ENCODE results near the gene SLC25A51. TPM values are rescaled to one million over a fixed set of nuclear protein-coding genes. Genes with fewer than 3 reads are reported as not detected.

SLC25A51 gene
- total RNA-seq, 2 donors from 2014 or later: 19.8 to 23.4 TPM

GRCh38 chr9:37922363-37923117 lies 18.6 kb upstream of the SLC25A51 start:
- DNase-seq: no peak
- no peak for ATAC-seq
- intact Hi-C loops (cut with DNase I, micrococcal nuclease): no loop called here

GRCh38 chr9:37921546-37922300 lies 17.8 kb upstream of the SLC25A51 start:
- ATAC-seq (no peak), DNase-seq (no peak)
- intact Hi-C loops (cut with DNase I, micrococcal nuclease): no loop called here

- no peak for DNase-seq
- no peak for ATAC-seq
- intact Hi-C loops (cut with DNase I, micrococcal nuclease): no loop called here
These were observed 17.2 kb upstream of the SLC25A51 start for GRCh38 chr9:37921168-37921510.

- ATAC-seq (peak; percentile 56), DNase-seq (no peak)
- intact Hi-C loops (cut with DNase I, micrococcal nuclease): no loop called here
These were observed 16.7 kb upstream of the SLC25A51 start for GRCh38 chr9:37920471-37921167.

- intact Hi-C loops (cut with DNase I, micrococcal nuclease): loop anchor here in 1 of 2 donors (10.0 kb wide), 1 partner anchor 165 kb away; no protein-coding TSS in a partner anchor
- DNase-seq (no peak), ATAC-seq (no peak)
These were observed 16.0 kb upstream of the SLC25A51 start for GRCh38 chr9:37919956-37920335.

GRCh38 chr9:37919246-37919955 lies 15.5 kb upstream of the SLC25A51 start:
- DNase-seq (no peak), ATAC-seq (no peak)
- intact Hi-C loops (cut with DNase I, micrococcal nuclease): loop anchor here in 1 of 2 donors (10.0 kb wide), 1 partner anchor 165 kb away; no protein-coding TSS in a partner anchor

- ATAC-seq (no peak), DNase-seq (no peak)
- intact Hi-C loops (cut with DNase I, micrococcal nuclease): loop anchor here in 1 of 2 donors (10.0 kb wide), 1 partner anchor 166 kb away; no protein-coding TSS in a partner anchor
These were observed 14.8 kb upstream of the SLC25A51 start for GRCh38 chr9:37918665-37919170.

GRCh38 chr9:37917801-37918664 lies 14.1 kb upstream of the SLC25A51 start:
- no peak for DNase-seq
- intact Hi-C loops (cut with DNase I, micrococcal nuclease): loop anchor here in 1 of 2 donors (10.0 kb wide), 1 partner anchor 167 kb away; no protein-coding TSS in a partner anchor
- no peak for ATAC-seq

GRCh38 chr9:37917313-37917731 lies 13.4 kb upstream of the SLC25A51 start:
- DNase-seq (no peak), ATAC-seq (no peak)
- intact Hi-C loops (cut with DNase I, micrococcal nuclease): loop anchor here in 1 of 2 donors (10.0 kb wide), 1 partner anchor 167 kb away; no protein-coding TSS in a partner anchor

- DNase-seq (no peak), ATAC-seq (no peak)
- intact Hi-C loops (cut with DNase I, micrococcal nuclease): loop anchor here in 1 of 2 donors (10.0 kb wide), 1 partner anchor 168 kb away; no protein-coding TSS in a partner anchor
These were observed 12.8 kb upstream of the SLC25A51 start for GRCh38 chr9:37916471-37917312.

GRCh38 chr9:37915911-37916470 lies 12.1 kb upstream of the SLC25A51 start:
- ATAC-seq (no peak), DNase-seq (no peak)
- intact Hi-C loops (cut with DNase I, micrococcal nuclease): loop anchor here in 1 of 2 donors (10.0 kb wide), 1 partner anchor 169 kb away; no protein-coding TSS in a partner anchor

- ATAC-seq (no peak), DNase-seq (no peak)
- intact Hi-C loops (cut with DNase I, micrococcal nuclease): loop anchor here in 1 of 2 donors (10.0 kb wide), 1 partner anchor 170 kb away; no protein-coding TSS in a partner anchor
These were observed 10.9 kb upstream of the SLC25A51 start for GRCh38 chr9:37914701-37915358.

- intact Hi-C loops (cut with DNase I, micrococcal nuclease): loop anchor here in 1 of 2 donors (10.0 kb wide), 1 partner anchor 171 kb away; no protein-coding TSS in a partner anchor
- DNase-seq: no peak
- peak; percentile 8 for ATAC-seq
These were observed 10.2 kb upstream of the SLC25A51 start for GRCh38 chr9:37914154-37914551.

GRCh38 chr9:37913480-37914153 lies 9.7 kb upstream of the SLC25A51 start:
- peak; percentile 85 for ATAC-seq
- DNase-seq: peak; percentile 51 to 86
- intact Hi-C loops (cut with DNase I, micrococcal nuclease): loop anchor here in 1 of 2 donors (10.0 kb wide), 1 partner anchor 171 kb away; no protein-coding TSS in a partner anchor

- DNase-seq (no peak), ATAC-seq (no peak)
- intact Hi-C loops (cut with DNase I, micrococcal nuclease): loop anchor here in 1 of 2 donors (10.0 kb wide), 1 partner anchor 174 kb away; no protein-coding TSS in a partner anchor
These were observed 7.3 kb upstream of the SLC25A51 start for GRCh38 chr9:37911271-37911681.

Measured in left colon (tissue), 2 donors.